SU-DHL-6 (cell line): ENCODE results near the gene CCDC32.

Experiments
- H2AFZ ChIP-seq: fragments of 200-600 bp; sonication (generic); 2 replicates; pipeline ENCODE4 v1.6.1; 2014; ENCODE audit warnings: low read depth, mild to moderate bottlenecking, moderate library complexity, mixed read lengths, antibody characterized with exemption, low read length; ENCODE audit not compliant: severe bottlenecking
- H3F3A ChIP-seq: fragments of 200-600 bp; shearing (Covaris generic); 2 replicates; pipeline ENCODE4 v1.6.0; 2016; ENCODE audit warnings: antibody characterized with exemption, mild to moderate bottlenecking; ENCODE audit not compliant: insufficient read depth
- H3K27ac ChIP-seq: fragments of 200-600 bp; sonication (generic); 2 replicates; pipeline ENCODE4 v1.5.1; 2016; ENCODE audit warnings: low read depth, mild to moderate bottlenecking, low read length, moderate library complexity, mixed read lengths
- H3K27me3 ChIP-seq: fragments of 200-600 bp; sonication (generic), shearing (Covaris generic); 2 replicates; pipeline ENCODE4 v1.6.0; 2014; ENCODE audit warnings: mild to moderate bottlenecking, low read length
- H3K36me3 ChIP-seq: fragments of 200-600 bp; sonication (generic); 2 replicates; pipeline ENCODE4 v1.6.1; 2014; ENCODE audit warnings: mild to moderate bottlenecking, low read length, mixed read lengths
- H3K4me2 ChIP-seq: fragments of 300-600, 200-600 bp; shearing (Covaris generic), sonication (generic); 2 replicates; pipeline ENCODE4 v1.6.0; 2014; ENCODE audit warnings: low read length, low read depth, mild to moderate bottlenecking; ENCODE audit not compliant: poor library complexity, severe bottlenecking
- H3K4me3 ChIP-seq: fragments of 200-600 bp; sonication (generic); 2 replicates; pipeline ENCODE4 v1.5.1; 2014; ENCODE audit warnings: antibody characterized with exemption, low read length, mild to moderate bottlenecking, mixed read lengths; ENCODE audit not compliant: insufficient read depth, poor library complexity, severe bottlenecking
- H3K79me2 ChIP-seq: fragments of 200-600 bp; sonication (generic); 2 replicates; pipeline ENCODE4 v1.6.1; 2014; ENCODE audit warnings: mild to moderate bottlenecking, low read length, moderate library complexity; ENCODE audit not compliant: insufficient read depth
- H3K9ac ChIP-seq: fragments of 200-600 bp; sonication (generic); 2 replicates; pipeline ENCODE4 v1.7.0; 2014; ENCODE audit warnings: mild to moderate bottlenecking, low read length
- H3K9me2 ChIP-seq: fragments of 200-600 bp; sonication (generic); replicated peaks from 2 replicates; pipeline ENCODE4 v1.6.1; 2014; ENCODE audit warnings: low read length; ENCODE audit not compliant: insufficient read depth
- H3K9me3 ChIP-seq: fragments of 200-600 bp; sonication (generic); 2 replicates; pipeline ENCODE4 v1.6.1; 2014; ENCODE audit warnings: low read length, mixed read lengths; ENCODE audit not compliant: insufficient read depth
- H4K20me1 ChIP-seq: fragments of 200-600 bp; sonication (generic); 2 replicates; pipeline ENCODE4 v1.6.1; 2014; ENCODE audit warnings: low read depth, mild to moderate bottlenecking, antibody characterized with exemption, low read length, moderate library complexity, mixed read lengths
- CTCF ChIP-seq: fragments of 200-600 bp; sonication (generic); IDR thresholded peaks from one replicate; pipeline ENCODE4 v1.5.1; 2017; ENCODE audit warnings: antibody characterized with exemption, mild to moderate bottlenecking, low read length, moderate library complexity; ENCODE audit not compliant: insufficient read depth, poor library complexity, severe bottlenecking
- EZH2phosphoT487 ChIP-seq: fragments of 200-600 bp; sonication (generic), shearing (Covaris generic); conservative IDR thresholded peaks from 2 replicates; pipeline ENCODE4 v1.6.1; 2018; ENCODE audit warnings: mild to moderate bottlenecking, antibody characterized with exemption, low read length, moderate library complexity, mixed read lengths

The CCDC32 gene

GRCh38 chr15:40554161-40554525 is 10.7 kb downstream of the CCDC32 start:
- H4K20me1 ChIP-seq: no peaks in the 10 kb centered on the region
- no peak overlapping the region for H3K4me3 ChIP-seq
- H3K9me3 ChIP-seq: no peaks in the 10 kb centered on the region
- TF ChIP-seq CTCF (no peak), EZH2phosphoT487 (no peak)
- H3F3A ChIP-seq: no peaks in the 10 kb centered on the region
- no peaks in the 10 kb centered on the region; the same call in 1 of the 2 replicates for H3K36me3 ChIP-seq
- H3K9me2 ChIP-seq: no peaks in the 10 kb centered on the region
- H3K4me2 ChIP-seq: no peak overlapping the region
- no peak overlapping the region for H2AFZ ChIP-seq
- H3K27ac ChIP-seq: no peak overlapping the region
- H3K79me2 ChIP-seq: 0 out of 2 replicates have a peak, but pooled peaks cover under 1% of the 10 kb centered on the region
- no peaks in the 10 kb centered on the region for H3K27me3 ChIP-seq
- no peak overlapping the region for H3K9ac ChIP-seq

GRCh38 chr15:40550341-40551037 is 14.4 kb downstream of the CCDC32 start:
- Histone ChIP-seq H3K9me3 (no peaks in the 10 kb centered on the region), H3K27ac (no peak overlapping the region), H3K4me3 (no peak overlapping the region), H3K4me2 (no peak overlapping the region), H4K20me1 (no peaks in the 10 kb centered on the region), H3K36me3 (no peaks in the 10 kb centered on the region; the same call in 1 of the 2 replicates), H3K9ac (no peak overlapping the region), H3K9me2 (no peaks in the 10 kb centered on the region), H3K27me3 (no peaks in the 10 kb centered on the region), H3F3A (no peaks in the 10 kb centered on the region), H3K79me2 (no peaks in the 10 kb centered on the region), H2AFZ (no peak overlapping the region)
- TF ChIP-seq EZH2phosphoT487 (no peak), CTCF (no peak)

- Histone ChIP-seq H3K27ac (no peak overlapping the region), H3K36me3 (no peaks in the 10 kb centered on the region), H3K9ac (no peak overlapping the region), H3F3A (no peaks in the 10 kb centered on the region), H2AFZ (no peak overlapping the region), H3K9me3 (no peaks in the 10 kb centered on the region), H3K4me2 (no peak overlapping the region), H3K9me2 (no peaks in the 10 kb centered on the region), H3K27me3 (no peaks in the 10 kb centered on the region), H4K20me1 (no peaks in the 10 kb centered on the region), H3K79me2 (no peaks in the 10 kb centered on the region), H3K4me3 (no peak overlapping the region)
- TF ChIP-seq EZH2phosphoT487: no peak
- TF ChIP-seq CTCF: no peak
Observed at GRCh38 chr15:40549894-40550293, 14.9 kb downstream of the CCDC32 start.
